Activated CD4-positive, CD25-positive, alpha-beta regulatory T cell treated with anti-CD3 and anti-CD28 coated beads, Interleukin-2, amount 50 U/mL, for 72 hours (primary cell): Measurements from ENCODE around the gene C1QA.
A peak's percentile ranks its signal among the peaks of the same experiment; 100 is the strongest.
"Not testable (repeated sequence)": the region's sequence is repeated elsewhere in the genome, so short reads cannot be mapped to it uniquely, and the experiment has no call there.

Source experiments
- DNase-seq: peaks from one replicate; pipeline ENCODE4 v3.0.0; 2021

Gene C1QA

GRCh38 chr1:22641906-22642636 lies 5.6 kb downstream of the C1QA start:
- DNase-seq = peak; percentile 77

- DNase-seq = no peak
Observed at GRCh38 chr1:22643381-22643780, 7.0 kb downstream of the C1QA start, which contains the start of gene C1QC. C1QC (plus strand) TSS chr1:22643633; CDS start chr1:22644024, 391 bp downstream.

- DNase-seq = no peak
Observed at GRCh38 chr1:22643928-22644327, 7.5 kb downstream of the C1QA start.

- DNase-seq = no peak
Observed at GRCh38 chr1:22645931-22646330, 9.5 kb downstream of the C1QA start.

- DNase-seq = no peak
Observed at GRCh38 chr1:22646384-22646783, 10.0 kb downstream of the C1QA start.

GRCh38 chr1:22650089-22650693 lies 13.8 kb downstream of the C1QA start:
- DNase-seq = no peak

GRCh38 chr1:22651941-22652856 lies 15.8 kb downstream of the C1QA start:
- no peak for DNase-seq

GRCh38 chr1:22652881-22653316 lies 16.5 kb downstream of the C1QA start, which contains the start of gene C1QB:
C1QB (plus strand) TSS chr1:22653236; CDS start chr1:22659463, 6,227 bp downstream.
- no peak for DNase-seq

- DNase-seq = no peak
Observed at GRCh38 chr1:22654692-22655091, 18.3 kb downstream of the C1QA start.

GRCh38 chr1:22658385-22659163 lies 22.1 kb downstream of the C1QA start:
- DNase-seq = no peak

- DNase-seq = no peak
Observed at GRCh38 chr1:22660716-22661241, 24.4 kb downstream of the C1QA start.

GRCh38 chr1:22661880-22662279 lies 25.5 kb downstream of the C1QA start:
- DNase-seq = no peak

- no peak for DNase-seq
Observed at GRCh38 chr1:22662318-22662717, 25.9 kb downstream of the C1QA start.

- no peak for DNase-seq
Observed at GRCh38 chr1:22662986-22663408, 26.6 kb downstream of the C1QA start.

GRCh38 chr1:22665752-22666151 lies 29.3 kb downstream of the C1QA start:
- no peak for DNase-seq

GRCh38 chr1:22666412-22666811 lies 30.0 kb downstream of the C1QA start:
- no peak for DNase-seq

GRCh38 chr1:22668840-22669239 lies 32.4 kb downstream of the C1QA start:
- not testable (repeated sequence) for DNase-seq

GRCh38 chr1:22670352-22670975 lies 34.0 kb downstream of the C1QA start:
- DNase-seq = no peak

- DNase-seq = no peak
Observed at GRCh38 chr1:22671999-22672398, 35.6 kb downstream of the C1QA start.

GRCh38 chr1:22673486-22674409 lies 37.3 kb downstream of the C1QA start:
- no peak for DNase-seq

- DNase-seq = no peak
Observed at GRCh38 chr1:22674410-22674749, 38.0 kb downstream of the C1QA start.
